B cell (primary cell): Measurements from ENCODE around the gene TAMALIN. TPM values are rescaled to one million over a fixed set of nuclear protein-coding genes. Genes with fewer than 3 reads are reported as not detected.

ENCODE experiments used
- ATAC-seq: fragments of 200-7000 bp; cut with Tn5 transposase; one replicate; pipeline ENCODE4 v1.10.0; 2021; ENCODE audit warnings: low read depth, mild to moderate bottlenecking, moderate number of reproducible peaks, moderate library complexity
- CTCF ChIA-PET: fragments of 350-600 bp; sonication (Branson Sonifier 250); formaldehyde crosslinking; loops from one replicate; lab custom pipeline; 2021; ENCODE audit warnings: antibody characterized with exemption, inconsistent platforms; lab: Charles Lee
- POLR2A ChIA-PET: fragments of 350-600 bp; sonication (Branson Sonifier 250); formaldehyde crosslinking; loops from one replicate; lab custom pipeline; 2021; ENCODE audit warnings: antibody characterized with exemption; lab: Charles Lee
- DNase-seq: peaks from one replicate; pipeline ENCODE4 v3.0.0; 2013
- H2AFZ ChIP-seq: 2 replicates; pipeline ENCODE4 v1.6.1; 2012; ENCODE audit warnings: mild to moderate bottlenecking, low read depth, low read length; ENCODE audit not compliant: insufficient read depth, poor library complexity, severe bottlenecking
- H3K27ac ChIP-seq, 2 donors: 1 replicate in 1 of 2; 2 replicates in 1 of 2; pipeline ENCODE4 v1.5.1; 2012 to 2013; ENCODE audit warnings: low read length in 2 of 2, mild to moderate bottlenecking in 2 of 2, moderate library complexity in 1 of 2
- H3K27me3 ChIP-seq, 4 experiments: fragments of 200-600 bp in 1 of 4; sonication (generic) in 1 of 4; replicated peaks in 1 of 4; 1 replicate in 2 of 4; 2 replicates in 2 of 4; pipeline versions ENCODE4 v1.6.1 to v1.7.0; 2013 to 2016; ENCODE audit warnings: low read length in 3 of 4, mild to moderate bottlenecking in 2 of 4, mixed read lengths in 1 of 4, moderate library complexity in 1 of 4; ENCODE audit not compliant: insufficient read depth in 4 of 4, control insufficient read depth in 3 of 4; ENCODE audit errors: control extremely low read depth in 1 of 4
- H3K36me3 ChIP-seq, 2 experiments: replicated peaks in 1 of 2; 1 replicate in 1 of 2; 2 replicates in 1 of 2; pipeline versions ENCODE4 v1.6.1 to v1.7.1; 2013; ENCODE audit warnings: low read length in 1 of 2; ENCODE audit not compliant: insufficient read depth in 2 of 2, control insufficient read depth in 1 of 2; ENCODE audit errors: control extremely low read depth in 1 of 2, extremely low read depth in 1 of 2
- H3K4me1 ChIP-seq, 2 donors: fragments of 200-600 bp in 1 of 2; sonication (generic) in 1 of 2; 1 replicate in 1 of 2; 2 replicates in 1 of 2; pipeline versions ENCODE4 v1.5.1 to v1.6.1; 2013 to 2017; ENCODE audit warnings: low read length in 2 of 2; ENCODE audit not compliant: control insufficient read depth in 2 of 2, insufficient read depth in 2 of 2
- H3K4me2 ChIP-seq: replicated peaks from 2 replicates; pipeline ENCODE3; 2012; ENCODE audit warnings: mild to moderate bottlenecking, low read depth, low read length; ENCODE audit not compliant: poor library complexity, severe bottlenecking
- H3K4me3 ChIP-seq, 5 experiments: fragments of 200-600 bp in 1 of 5; sonication (generic) in 1 of 5; 1 replicate in 3 of 5; 2 replicates in 2 of 5; pipeline versions ENCODE4 v1.5.1 to v1.7.0; 2011 to 2016; ENCODE audit warnings: low read length in 4 of 5, mild to moderate bottlenecking in 4 of 5, low read depth in 2 of 5, control low read depth in 1 of 5, moderate library complexity in 1 of 5; ENCODE audit not compliant: insufficient read depth in 1 of 5; ENCODE audit errors: control extremely low read depth in 1 of 5, extremely low read depth in 1 of 5
- H3K79me2 ChIP-seq: fragments of 200-600 bp; sonication (generic); one replicate; pipeline ENCODE4 v1.6.0; 2016; ENCODE audit warnings: low read length; ENCODE audit not compliant: control insufficient read depth, insufficient read depth
- H3K9ac ChIP-seq: fragments of 200-600 bp; sonication (generic); 2 replicates; pipeline ENCODE4 v1.6.1; 2017; ENCODE audit warnings: mild to moderate bottlenecking, low read length, moderate library complexity
- H3K9me3 ChIP-seq, 3 donors: one replicate each; pipeline versions ENCODE4 v1.6.1 to v1.7.1; 2013; ENCODE audit warnings: low read length in 2 of 3; ENCODE audit not compliant: control insufficient read depth in 2 of 3, insufficient read depth in 1 of 3; ENCODE audit errors: control extremely low read depth in 1 of 3
- H4K20me1 ChIP-seq: 2 replicates; pipeline ENCODE4 v1.6.0; 2012; ENCODE audit warnings: mild to moderate bottlenecking, low read length; ENCODE audit not compliant: insufficient read depth, control insufficient read depth, poor library complexity, severe bottlenecking
- H3K27ac Mint-ChIP-seq: one replicate; pipeline ENCODE4 v1.8.0; 2021; ENCODE audit warnings: mixed read lengths
- H3K27me3 Mint-ChIP-seq: one replicate; pipeline ENCODE4 v1.8.0; 2021; ENCODE audit warnings: mixed read lengths
- H3K4me1 Mint-ChIP-seq: one replicate; pipeline ENCODE4 v1.8.0; 2021; ENCODE audit warnings: mixed read lengths
- H3K4me3 Mint-ChIP-seq: one replicate; pipeline ENCODE4 v1.8.0; 2021; ENCODE audit warnings: mixed read lengths
- H3K9me3 Mint-ChIP-seq: one replicate; pipeline ENCODE4 v1.8.0; 2022; ENCODE audit warnings: mixed read lengths; ENCODE audit not compliant: insufficient read depth
- CTCF ChIP-seq: fragments of 200-600 bp; IDR thresholded peaks from one replicate; pipeline ENCODE4 v1.8.0; 2022; ENCODE audit warnings: antibody characterized with exemption, mild to moderate bottlenecking
- EZH2 ChIP-seq: IDR thresholded peaks from 2 replicates; pipeline ENCODE4 v1.6.1; 2012; ENCODE audit warnings: borderline replicate concordance, low read depth, mild to moderate bottlenecking, moderate library complexity, low read length; ENCODE audit not compliant: insufficient read depth, poor library complexity, severe bottlenecking
- WGBS: methylation state at CpG from one replicate; pipeline ENCODE4 v1.1.5; 2013; ENCODE audit warnings: missing lambda C conversion rate; ENCODE audit not compliant: insufficient coverage; 5-methylcytosine and 5-hydroxymethylcytosine counted together
- intact Hi-C: fragments of 100-400 bp; cut with micrococcal nuclease; formaldehyde crosslinking; loops from one replicate; pipeline ENCODE4 v1.10.0; 2022
- polyA plus RNA-seq: library from polyadenylated mRNA; depleted of rRNA; stranded (reverse); fragments of >200 nt; gene quantifications from 2 replicates; pipeline ENCODE4 v1.2.3, GENCODE V29; 2012
- total RNA-seq, 2 donors: library from RNA; stranded (reverse); fragments of 120-200 nt in 1 of 2; gene quantifications; 1 replicate in 1 of 2; 2 replicates in 1 of 2; pipeline versions ENCODE4 v1.2.3 to v1.2.4, GENCODE V29; 2013 to 2022

The TAMALIN gene
- total and polyA plus RNA-seq, 2 donors (not counting 1 experiment from before 2014, with no cell fraction given) = 139 to 151 TPM

GRCh38 chr12:52052468-52053186, 45.9 kb downstream of the TAMALIN start:
- Histone ChIP-seq H3K4me2 (peak overlapping the region; percentile 97), H2AFZ (no peak overlapping the region), H3K4me3 (peak overlapping the region in 3 of 5 experiments; percentile 74 to 92 (median 86)), H3K9ac (peak overlapping the region; percentile 80), H3K27ac (peak overlapping the region; percentile 34 to 99), H3K36me3 (peaks cover 0 to 24% of the 10 kb centered on the region in 2 experiments), H3K79me2 (peaks cover 6% of the 10 kb centered on the region), H4K20me1 (peaks cover 39% of the 10 kb centered on the region), H3K27me3 (no peaks in the 10 kb centered on the region), H3K4me1 (peaks cover 22 to 35% of the 10 kb centered on the region in 2 donors), H3K9me3 (no peaks in the 10 kb centered on the region)
- Mint-ChIP-seq H3K27me3 (no peaks in the 10 kb centered on the region), H3K9me3 (no peaks in the 10 kb centered on the region), H3K4me1 (peaks cover 42% of the 10 kb centered on the region), H3K27ac (peak overlapping the region; percentile 99), H3K4me3 (peak overlapping the region; percentile 100)
- intact Hi-C loops = no loop called here
- WGBS = 100% methylated on average over 2 of the region's 7 CpGs
- no peak for TF ChIP-seq CTCF
- DNase-seq (peak; percentile 59), ATAC-seq (no peak)
- ChIA-PET POLR2A (no interaction called here), CTCF (interaction anchor here (0.6 to 2.7 kb wide), 7 partner anchors 17 to 32 kb away, joined by 3 to 49 read pairs (median 11); partner anchors contain the start of gene ATG101)

- intact Hi-C loops = no loop called here
- POLR2A ChIA-PET = no interaction called here
Observed at GRCh38 chr12:52053536-52054209, 46.9 kb downstream of the TAMALIN start.

More at GRCh38 chr12:52053536-52054209, 46.9 kb downstream of the TAMALIN start:
- Histone ChIP-seq H2AFZ (no peak overlapping the region), H3K4me3 (no peak overlapping the region), H3K9me3 (no peaks in the 10 kb centered on the region), H3K27ac (no peak overlapping the region), H3K4me2 (no peak overlapping the region), H3K79me2 (peaks cover 6% of the 10 kb centered on the region), H3K27me3 (no peaks in the 10 kb centered on the region), H3K4me1 (peaks cover 22 to 35% of the 10 kb centered on the region in 2 donors), H4K20me1 (peaks cover 39% of the 10 kb centered on the region), H3K36me3 (peaks cover 0 to 27% of the 10 kb centered on the region in 2 experiments), H3K9ac (no peak overlapping the region)
- no peaks in the 10 kb centered on the region for H3K9me3 Mint-ChIP-seq
- DNase-seq (no peak), ATAC-seq (no peak)
- peak overlapping the region; percentile 100 for H3K4me3 Mint-ChIP-seq
- H3K27ac Mint-ChIP-seq = no peak overlapping the region
- H3K27me3 Mint-ChIP-seq = no peaks in the 10 kb centered on the region
- CTCF ChIA-PET = interaction anchor here (1.4 kb wide), 1 partner anchor 29 kb away, joined by 11 read pairs; no protein-coding TSS in a partner anchor
- TF ChIP-seq EZH2 (no peak), CTCF (no peak)
- 93% methylated on average over 5 of the region's 9 CpGs for WGBS
- peaks cover 42% of the 10 kb centered on the region for H3K4me1 Mint-ChIP-seq
